ENCODE data around the gene OCA2. TPM values are rescaled to one million over a fixed set of nuclear protein-coding genes. Genes with fewer than 3 reads are reported as not detected.

Gene OCA2
- polyA plus RNA-seq, 1 donor (not counting 4 experiments of a cell fraction or from before 2014, with no cell fraction given) = 0.05 TPM

DNA sequence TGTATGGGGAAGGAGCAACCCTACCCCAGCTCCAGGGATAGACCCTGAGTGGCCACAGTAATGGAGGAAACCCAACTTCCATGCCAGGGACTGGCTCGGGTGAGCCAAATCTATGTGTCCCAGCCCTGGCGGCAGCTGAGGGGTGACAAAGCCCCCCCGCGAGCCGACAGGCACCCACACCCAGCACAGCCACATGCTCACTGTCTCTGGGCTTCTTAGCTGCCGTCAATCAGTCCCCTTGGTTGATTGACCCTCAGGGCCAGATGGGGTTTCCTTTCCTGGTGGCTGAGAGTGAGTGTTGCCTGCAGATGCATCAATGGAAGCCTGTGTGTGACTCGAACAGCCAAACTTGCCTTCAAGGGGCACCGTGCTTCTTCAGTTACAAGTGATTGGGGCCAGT is 2.1 kb upstream of the OCA2 start:
- FAIRE-seq (no peak), DNase-seq (ENCODE audit: low read depth, low spot score) (no peak)
- Histone ChIP-seq H3K9ac (ENCODE audit: control insufficient read depth, extremely low read depth, insufficient read depth, low read length) (no peak overlapping the region), H3K4me3 (ENCODE audit: control insufficient read depth in 2 of 3, extremely low read depth in 1 of 3, insufficient read depth in 2 of 3, low read depth in 1 of 3, low read length in 3 of 3) (no peak overlapping the region), H3K9me1 (ENCODE audit: control insufficient read depth, extremely low read depth, insufficient read depth, low read length) (no peaks in the 10 kb centered on the region), H3K79me2 (ENCODE audit: control insufficient read depth, insufficient read depth, low read length) (no peaks in the 10 kb centered on the region), H3K36me3 (ENCODE audit: control insufficient read depth in 2 of 2, extremely low read depth in 1 of 2, insufficient read depth in 2 of 2, low read length in 2 of 2) (no peaks in the 10 kb centered on the region), H3K27me3 (ENCODE audit: control insufficient read depth, extremely low read depth, insufficient read depth, low read length) (peaks cover 49% of the 10 kb centered on the region), H4K20me1 (ENCODE audit: control insufficient read depth, extremely low read depth, insufficient read depth, low read length) (peaks cover 3% of the 10 kb centered on the region), H3K4me1 (ENCODE audit: control insufficient read depth, extremely low read depth, insufficient read depth, low read length) (peaks cover 7% of the 10 kb centered on the region), H3K9me3 (ENCODE audit: control insufficient read depth, low read depth, low read length) (no peaks in the 10 kb centered on the region), H2AFZ (ENCODE audit: control insufficient read depth, low read length) (no peak overlapping the region), H3K27ac (ENCODE audit: control insufficient read depth, insufficient read depth, low read length) (no peak overlapping the region), H3K4me2 (ENCODE audit: control insufficient read depth, extremely low read depth, insufficient read depth, low read depth, low read length) (no peak overlapping the region)
- dilution Hi-C loops (cut with MboI; ENCODE audit: extremely low pct_ligation_motif_present, low sequenced_read_pairs) = no loop called here
- no peak for TF ChIP-seq EZH2 (IDR thresholded peaks at IDR 0.05; ENCODE audit: low read length)
- TF ChIP-seq, protein P1, sequence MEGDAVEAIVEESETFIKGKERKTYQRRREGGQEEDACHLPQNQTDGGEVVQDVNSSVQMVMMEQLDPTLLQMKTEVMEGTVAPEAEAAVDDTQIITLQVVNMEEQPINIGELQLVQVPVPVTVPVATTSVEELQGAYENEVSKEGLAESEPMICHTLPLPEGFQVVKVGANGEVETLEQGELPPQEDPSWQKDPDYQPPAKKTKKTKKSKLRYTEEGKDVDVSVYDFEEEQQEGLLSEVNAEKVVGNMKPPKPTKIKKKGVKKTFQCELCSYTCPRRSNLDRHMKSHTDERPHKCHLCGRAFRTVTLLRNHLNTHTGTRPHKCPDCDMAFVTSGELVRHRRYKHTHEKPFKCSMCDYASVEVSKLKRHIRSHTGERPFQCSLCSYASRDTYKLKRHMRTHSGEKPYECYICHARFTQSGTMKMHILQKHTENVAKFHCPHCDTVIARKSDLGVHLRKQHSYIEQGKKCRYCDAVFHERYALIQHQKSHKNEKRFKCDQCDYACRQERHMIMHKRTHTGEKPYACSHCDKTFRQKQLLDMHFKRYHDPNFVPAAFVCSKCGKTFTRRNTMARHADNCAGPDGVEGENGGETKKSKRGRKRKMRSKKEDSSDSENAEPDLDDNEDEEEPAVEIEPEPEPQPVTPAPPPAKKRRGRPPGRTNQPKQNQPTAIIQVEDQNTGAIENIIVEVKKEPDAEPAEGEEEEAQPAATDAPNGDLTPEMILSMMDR (optimal IDR thresholded peaks at IDR 0.05 in 1 of 3, IDR thresholded peaks at IDR 0.05 in 1 of 3, conservative IDR thresholded peaks at IDR 0.05 in 1 of 3; ENCODE audit: extremely low read depth in 1 of 3, insufficient read depth in 2 of 3, low read length in 3 of 3) = no peak

DNA sequence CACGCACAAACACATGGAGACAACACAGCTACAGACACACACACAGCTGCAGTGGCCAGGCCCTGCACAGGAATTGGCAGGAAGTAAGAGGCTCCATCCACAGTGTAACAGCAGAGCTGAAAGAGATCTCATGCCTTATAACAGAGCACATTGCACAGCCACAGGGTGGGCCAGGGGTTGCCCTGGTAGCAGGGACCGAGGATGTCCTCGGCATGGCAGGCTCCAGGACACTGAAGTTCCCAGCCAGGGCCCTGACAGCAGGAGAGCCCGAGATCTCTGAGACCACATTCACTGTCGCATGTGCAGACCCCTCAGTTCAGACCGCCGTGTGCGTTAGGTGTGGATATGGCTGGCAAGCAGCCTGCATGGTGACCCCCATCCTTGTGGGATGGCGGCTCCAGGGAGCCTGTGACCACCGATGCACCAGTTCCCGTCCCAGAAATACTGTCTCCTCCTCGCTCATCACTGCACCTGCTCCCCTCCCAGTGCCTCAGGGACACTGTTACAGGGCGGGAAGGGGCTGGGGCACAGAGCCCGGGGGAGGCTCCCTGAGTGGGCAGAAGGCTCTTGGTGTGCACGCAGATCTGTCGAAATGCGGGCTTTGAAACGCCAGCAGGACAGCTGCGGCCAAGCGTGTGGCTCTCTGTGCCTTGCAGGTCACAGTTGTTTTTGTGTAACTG is 1.5 kb upstream of the OCA2 start:
- H2AFZ ChIP-seq (ENCODE audit: control insufficient read depth, low read length) = no peak overlapping the region
- H3K4me3 ChIP-seq (ENCODE audit: control insufficient read depth in 2 of 3, extremely low read depth in 1 of 3, insufficient read depth in 2 of 3, low read depth in 1 of 3, low read length in 3 of 3) = no peak overlapping the region
- H3K79me2 ChIP-seq (ENCODE audit: control insufficient read depth, insufficient read depth, low read length) = no peaks in the 10 kb centered on the region
- no peak overlapping the region for H3K4me2 ChIP-seq (ENCODE audit: control insufficient read depth, extremely low read depth, insufficient read depth, low read depth, low read length)
- H3K9me3 ChIP-seq (ENCODE audit: control insufficient read depth, low read depth, low read length) = no peaks in the 10 kb centered on the region
- TF ChIP-seq, protein P1 (optimal IDR thresholded peaks at IDR 0.05 in 1 of 3, IDR thresholded peaks at IDR 0.05 in 1 of 3, conservative IDR thresholded peaks at IDR 0.05 in 1 of 3; ENCODE audit: extremely low read depth in 1 of 3, insufficient read depth in 2 of 3, low read length in 3 of 3) = no peak
- no peak for TF ChIP-seq EZH2 (IDR thresholded peaks at IDR 0.05; ENCODE audit: low read length)
- peaks cover 8% of the 10 kb centered on the region for H3K4me1 ChIP-seq (ENCODE audit: control insufficient read depth, extremely low read depth, insufficient read depth, low read length)
- H3K27me3 ChIP-seq (ENCODE audit: control insufficient read depth, extremely low read depth, insufficient read depth, low read length) = peaks cover 49% of the 10 kb centered on the region
- FAIRE-seq (no peak), DNase-seq (ENCODE audit: low read depth, low spot score) (no peak)
- peaks cover 3% of the 10 kb centered on the region for H4K20me1 ChIP-seq (ENCODE audit: control insufficient read depth, extremely low read depth, insufficient read depth, low read length)
- no peaks in the 10 kb centered on the region for H3K9me1 ChIP-seq (ENCODE audit: control insufficient read depth, extremely low read depth, insufficient read depth, low read length)
- no peak overlapping the region for H3K9ac ChIP-seq (ENCODE audit: control insufficient read depth, extremely low read depth, insufficient read depth, low read length)
- dilution Hi-C loops (cut with MboI; ENCODE audit: extremely low pct_ligation_motif_present, low sequenced_read_pairs) = no loop called here
- H3K36me3 ChIP-seq (ENCODE audit: control insufficient read depth in 2 of 2, extremely low read depth in 1 of 2, insufficient read depth in 2 of 2, low read length in 2 of 2) = no peaks in the 10 kb centered on the region
- no peak overlapping the region for H3K27ac ChIP-seq (ENCODE audit: control insufficient read depth, insufficient read depth, low read length)
